Upper lobe of left lung (tissue), 4 donors: ENCODE measurements around the gene MUC5AC.

Source experiments
- EP300 ChIP-seq, 4 donors: sonication (generic); formaldehyde crosslinking; IDR thresholded peaks; one replicate each; pipeline ENCODE4 v1.5.1; 2017; ENCODE audit warnings: antibody characterized with exemption in 4 of 4, control low read depth in 2 of 4
- POLR2AphosphoS5 ChIP-seq, 2 donors: sonication (generic); formaldehyde crosslinking; IDR thresholded peaks; one replicate each; pipeline ENCODE4 v1.5.1; 2017; ENCODE audit warnings: antibody characterized with exemption in 2 of 2
- TF ChIP-seq, protein P1 (sequence below), 6 experiments: fragments of 450-650 bp in 4 of 6; fragments of 200-600 bp in 2 of 6; sonication (generic) in 2 of 6; IDR thresholded peaks; one replicate each; pipeline ENCODE4 v1.5.1; 2016 to 2019; ENCODE audit warnings: antibody characterized with exemption in 6 of 6

DNA sequence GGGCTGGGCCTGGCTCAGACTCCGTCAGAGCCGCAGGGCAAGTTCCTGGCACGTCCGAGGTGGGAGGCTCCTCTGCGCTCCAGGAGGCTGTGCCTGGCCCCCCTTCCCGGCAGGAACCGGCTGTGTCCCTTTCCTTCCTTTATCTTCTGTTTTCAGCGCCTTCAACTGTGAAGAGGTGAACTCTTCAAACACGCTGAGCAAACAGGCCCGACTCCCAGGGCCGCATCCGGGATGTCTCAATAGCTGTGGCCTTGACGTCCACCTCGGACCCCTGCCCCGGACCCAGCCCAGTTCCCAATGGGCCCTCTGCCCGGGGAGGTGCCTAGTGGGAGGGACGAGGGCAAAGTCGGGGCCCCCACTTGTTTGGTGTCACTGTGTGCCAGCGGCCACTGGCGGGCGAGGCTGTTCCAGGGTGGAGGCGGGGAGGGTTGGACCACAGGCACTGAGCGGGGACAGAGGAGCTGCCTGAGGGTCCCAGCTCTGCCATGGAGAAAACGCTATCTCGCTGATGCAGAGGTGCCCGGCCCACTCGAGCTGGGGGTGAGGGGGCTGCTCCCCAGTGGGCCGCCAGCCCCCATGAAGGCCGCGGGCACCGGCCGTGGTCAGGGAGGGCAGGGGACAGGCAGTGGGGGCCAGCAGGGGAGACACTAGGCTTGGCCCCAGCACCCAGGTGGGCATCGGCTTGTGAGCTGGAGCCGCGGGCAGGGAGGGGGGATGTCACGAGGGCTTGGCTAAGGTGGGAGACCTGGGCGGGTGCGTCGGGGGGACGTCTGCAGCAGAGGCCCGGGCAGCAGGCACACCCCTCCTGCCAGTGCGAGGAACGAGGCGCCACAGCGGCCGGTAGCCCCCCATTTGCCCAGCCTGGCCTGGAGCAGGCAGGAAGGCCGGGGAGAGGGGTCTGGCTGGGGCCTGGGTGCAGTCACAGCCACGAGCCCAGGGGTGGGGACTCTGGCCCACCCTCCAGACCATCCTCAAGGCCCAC, 62.4 kb downstream of the MUC5AC start:
- TF ChIP-seq, protein P1, sequence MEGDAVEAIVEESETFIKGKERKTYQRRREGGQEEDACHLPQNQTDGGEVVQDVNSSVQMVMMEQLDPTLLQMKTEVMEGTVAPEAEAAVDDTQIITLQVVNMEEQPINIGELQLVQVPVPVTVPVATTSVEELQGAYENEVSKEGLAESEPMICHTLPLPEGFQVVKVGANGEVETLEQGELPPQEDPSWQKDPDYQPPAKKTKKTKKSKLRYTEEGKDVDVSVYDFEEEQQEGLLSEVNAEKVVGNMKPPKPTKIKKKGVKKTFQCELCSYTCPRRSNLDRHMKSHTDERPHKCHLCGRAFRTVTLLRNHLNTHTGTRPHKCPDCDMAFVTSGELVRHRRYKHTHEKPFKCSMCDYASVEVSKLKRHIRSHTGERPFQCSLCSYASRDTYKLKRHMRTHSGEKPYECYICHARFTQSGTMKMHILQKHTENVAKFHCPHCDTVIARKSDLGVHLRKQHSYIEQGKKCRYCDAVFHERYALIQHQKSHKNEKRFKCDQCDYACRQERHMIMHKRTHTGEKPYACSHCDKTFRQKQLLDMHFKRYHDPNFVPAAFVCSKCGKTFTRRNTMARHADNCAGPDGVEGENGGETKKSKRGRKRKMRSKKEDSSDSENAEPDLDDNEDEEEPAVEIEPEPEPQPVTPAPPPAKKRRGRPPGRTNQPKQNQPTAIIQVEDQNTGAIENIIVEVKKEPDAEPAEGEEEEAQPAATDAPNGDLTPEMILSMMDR (IDR thresholded peaks at IDR 0.05) = no peak
- TF ChIP-seq EP300 (IDR thresholded peaks at IDR 0.05) (no peak), POLR2AphosphoS5 (IDR thresholded peaks at IDR 0.05) (no peak)
